ENCODE data around the gene RYR1.

- TF ChIP-seq CTCF (IDR thresholded peaks at IDR 0.05) = no peak
- TF ChIP-seq POLR2A (IDR thresholded peaks at IDR 0.05) = no peak
These were observed 162.8 kb downstream of the RYR1 start for GRCh38 chr19:38596057-38596981.
